DOHH2 (cell line): ENCODE data around the gene GPR42.

Experiments
- H3F3A ChIP-seq: fragments of 200-600 bp; sonication (generic), shearing (Covaris generic); 2 replicates; pipeline ENCODE4 v1.6.0; 2016; ENCODE audit warnings: antibody characterized with exemption, mild to moderate bottlenecking; ENCODE audit not compliant: control insufficient read depth, insufficient read depth
- H3K27ac ChIP-seq: fragments of 200-600 bp; sonication (generic); 2 replicates; pipeline ENCODE4 v1.5.1; 2014; ENCODE audit warnings: low read depth, mild to moderate bottlenecking, low read length, moderate library complexity
- H3K27me3 ChIP-seq: fragments of 200-600 bp; sonication (generic); 2 replicates; pipeline ENCODE4 v1.6.1; 2014; ENCODE audit warnings: mild to moderate bottlenecking, low read length, mixed read lengths; ENCODE audit not compliant: control insufficient read depth
- H3K36me3 ChIP-seq: fragments of 200-600 bp; sonication (generic); 2 replicates; pipeline ENCODE4 v1.6.1; 2014; ENCODE audit warnings: mild to moderate bottlenecking, low read length, moderate library complexity, mixed read lengths; ENCODE audit not compliant: control insufficient read depth
- H3K4me1 ChIP-seq: fragments of 200-600 bp; sonication (generic); 2 replicates; pipeline ENCODE4 v1.6.1; 2014; ENCODE audit warnings: mild to moderate bottlenecking, low read length, mixed read lengths; ENCODE audit not compliant: control insufficient read depth
- H3K4me2 ChIP-seq: fragments of 200-600 bp; sonication (generic); 2 replicates; pipeline ENCODE4 v1.6.0; 2014; ENCODE audit warnings: mild to moderate bottlenecking, low read length, moderate library complexity
- H3K4me3 ChIP-seq: fragments of 200-600 bp; sonication (generic); 2 replicates; pipeline ENCODE4 v1.5.1; 2014; ENCODE audit warnings: mild to moderate bottlenecking, low read length, mixed read lengths
- H3K79me2 ChIP-seq: fragments of 200-600 bp; sonication (generic); 2 replicates; pipeline ENCODE4 v1.6.1; 2014; ENCODE audit warnings: mild to moderate bottlenecking, low read length, mixed read lengths; ENCODE audit not compliant: control insufficient read depth
- H3K9me2 ChIP-seq: fragments of 200-600 bp; sonication (generic); replicated peaks from 2 replicates; pipeline ENCODE4 v1.6.1; 2014; ENCODE audit warnings: mild to moderate bottlenecking, low read length, mixed read lengths; ENCODE audit not compliant: control insufficient read depth
- H3K9me3 ChIP-seq: fragments of 200-600 bp; sonication (generic); 2 replicates; pipeline ENCODE4 v1.6.1; 2014; ENCODE audit warnings: antibody characterized with exemption, low read length, mixed read lengths; ENCODE audit not compliant: control insufficient read depth, insufficient read depth
- H4K20me1 ChIP-seq: fragments of 200-600 bp; sonication (generic); 2 replicates; pipeline ENCODE4 v1.6.0; 2014; ENCODE audit warnings: low read depth, mild to moderate bottlenecking, antibody characterized with exemption, low read length, moderate library complexity; ENCODE audit not compliant: control insufficient read depth, insufficient read depth
- CTCF ChIP-seq: fragments of 200-600 bp; sonication (generic); IDR thresholded peaks from one replicate; pipeline ENCODE4 v1.5.1; 2014; ENCODE audit warnings: antibody characterized with exemption, mild to moderate bottlenecking, low read depth, low read length; ENCODE audit not compliant: poor library complexity, severe bottlenecking
- EZH2phosphoT487 ChIP-seq: fragments of 200-600 bp; sonication (generic); IDR thresholded peaks from 2 replicates; pipeline ENCODE4 v1.6.1; 2017; ENCODE audit warnings: borderline replicate concordance, mild to moderate bottlenecking, antibody characterized with exemption, low read length, moderate library complexity, mixed read lengths

The GPR42 gene, protein sequence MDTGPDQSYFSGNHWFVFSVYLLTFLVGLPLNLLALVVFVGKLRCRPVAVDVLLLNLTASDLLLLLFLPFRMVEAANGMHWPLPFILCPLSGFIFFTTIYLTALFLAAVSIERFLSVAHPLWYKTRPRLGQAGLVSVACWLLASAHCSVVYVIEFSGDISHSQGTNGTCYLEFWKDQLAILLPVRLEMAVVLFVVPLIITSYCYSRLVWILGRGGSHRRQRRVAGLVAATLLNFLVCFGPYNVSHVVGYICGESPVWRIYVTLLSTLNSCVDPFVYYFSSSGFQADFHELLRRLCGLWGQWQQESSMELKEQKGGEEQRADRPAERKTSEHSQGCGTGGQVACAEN

GRCh38 chr19:35370722-35371121 is at the start of gene GPR42:
Gene GPR42 (plus strand): TSS chr19:35371068. CDS start chr19:35371360, 292 bp downstream.
- Histone ChIP-seq H3K9me3 (peaks cover 2% of the 10 kb centered on the region; the same call in 1 of the 2 replicates), H3K4me2 (no peak within 1 kb of the TSS), H3K36me3 (no peaks in the 10 kb centered on the region), H3K27ac (no peak within 1 kb of the TSS), H3K9me2 (no peaks in the 10 kb centered on the region), H4K20me1 (no peaks in the 10 kb centered on the region), H3F3A (no peaks in the 10 kb centered on the region), H3K79me2 (no peaks in the 10 kb centered on the region), H3K4me1 (no peaks in the 10 kb centered on the region), H3K27me3 (peaks cover 38% of the 10 kb centered on the region), H3K4me3 (no peak within 1 kb of the TSS)
- no peak for TF ChIP-seq EZH2phosphoT487
- no peak for TF ChIP-seq CTCF

GRCh38 chr19:35321291-35321690 is 49.6 kb upstream of the GPR42 start:
- Histone ChIP-seq H3K27me3 (no peaks in the 10 kb centered on the region), H3K9me3 (peaks cover 5% of the 10 kb centered on the region; the same call in 1 of the 2 replicates), H3K79me2 (peaks cover 16% of the 10 kb centered on the region), H4K20me1 (no peaks in the 10 kb centered on the region), H3K27ac (peak overlapping the region; percentile 98), H3K4me2 (peak overlapping the region; percentile 90), H3K4me1 (peaks cover 97% of the 10 kb centered on the region), H3F3A (peaks cover 67% of the 10 kb centered on the region), H3K4me3 (peak overlapping the region; percentile 53; the same call in 1 of the 2 replicates), H3K9me2 (no peaks in the 10 kb centered on the region), H3K36me3 (no peaks in the 10 kb centered on the region; the same call in 1 of the 2 replicates)
- no peak for TF ChIP-seq CTCF
- no peak for TF ChIP-seq EZH2phosphoT487

DNA sequence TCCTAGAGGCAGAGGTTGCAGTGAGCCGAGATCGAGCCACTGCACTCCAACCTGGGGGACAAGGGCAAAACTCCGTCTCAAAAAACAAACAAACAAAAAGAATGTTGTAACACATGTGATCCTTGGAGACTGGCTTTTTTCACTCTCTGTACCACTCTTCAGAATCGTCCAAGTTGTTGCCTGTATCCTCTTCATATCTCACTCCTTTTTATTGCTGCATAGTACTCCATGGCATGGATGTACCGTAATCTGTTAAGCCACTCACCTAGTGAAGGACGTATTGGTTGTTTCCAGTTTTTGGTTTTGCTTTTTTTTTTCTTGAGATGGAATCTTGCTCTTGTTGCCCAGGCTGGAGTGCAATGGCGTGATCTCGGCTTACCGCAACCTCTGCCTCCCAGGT is 48.9 kb upstream of the GPR42 start:
- peak overlapping the region; percentile 12; the same call in 1 of the 2 replicates for H3K4me3 ChIP-seq
- H3K79me2 ChIP-seq, result peaks cover 23% of the 10 kb centered on the region
- TF ChIP-seq CTCF (no peak), EZH2phosphoT487 (no peak)
- H3K9me3 ChIP-seq, result peaks cover 5% of the 10 kb centered on the region; the same call in 1 of the 2 replicates
- H3K4me1 ChIP-seq, result peaks cover 97% of the 10 kb centered on the region
- H3K27me3 ChIP-seq, result no peaks in the 10 kb centered on the region
- H3K36me3 ChIP-seq, result no peaks in the 10 kb centered on the region; the same call in 1 of the 2 replicates
- no peaks in the 10 kb centered on the region for H4K20me1 ChIP-seq
- no peaks in the 10 kb centered on the region for H3K9me2 ChIP-seq
- H3F3A ChIP-seq, result peaks cover 65% of the 10 kb centered on the region
- H3K4me2 ChIP-seq, result peak overlapping the region; percentile 90
- peak overlapping the region; percentile 98 for H3K27ac ChIP-seq
